GM13977 (cell line): ENCODE measurements around the gene MFAP4.

ENCODE experiments used
- DNase-seq: peaks from one replicate; pipeline ENCODE4 v3.0.0; 2012; ENCODE audit warnings: low spot score
- in situ Hi-C: fragments of 300-500 bp; cut with MboI; formaldehyde crosslinking; loops from one replicate; pipeline ENCODE4 v1.12.0; 2022; ENCODE audit warnings: low sequenced_read_pairs, low pct_unique_long_range_greater_than_20kb, mixed read lengths, inconsistent platforms; ENCODE audit not compliant: unreplicated experiment
- TF ChIP-seq, protein P1 (sequence below): IDR thresholded peaks from 2 replicates; pipeline ENCODE4 v1.5.1; 2012; ENCODE audit warnings: mild to moderate bottlenecking, control low read depth; ENCODE audit not compliant: insufficient read depth; ENCODE audit errors: extremely low read depth, missing control alignments

The MFAP4 gene

DNA sequence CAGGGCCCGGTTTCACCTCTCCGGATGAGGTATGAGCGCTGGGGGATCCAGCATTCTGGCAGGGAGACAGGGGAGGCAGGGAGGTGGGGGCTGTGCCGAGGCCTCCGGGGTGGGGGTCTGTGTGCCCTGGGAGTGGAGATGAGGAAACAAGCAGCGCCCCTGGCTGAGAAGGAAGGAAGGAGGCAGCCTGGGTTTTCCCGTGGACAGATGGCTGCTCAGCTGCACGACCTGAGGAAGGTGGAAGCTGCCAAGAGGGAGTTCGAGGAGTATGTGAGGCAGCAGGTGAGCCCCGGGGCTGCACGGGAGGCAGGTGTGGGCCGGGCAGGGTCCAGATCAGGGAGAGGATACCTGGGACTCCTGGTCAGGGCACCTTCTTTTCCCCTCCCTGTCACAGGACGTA is 28.3 kb upstream of the MFAP4 start:
- TF ChIP-seq, protein P1, sequence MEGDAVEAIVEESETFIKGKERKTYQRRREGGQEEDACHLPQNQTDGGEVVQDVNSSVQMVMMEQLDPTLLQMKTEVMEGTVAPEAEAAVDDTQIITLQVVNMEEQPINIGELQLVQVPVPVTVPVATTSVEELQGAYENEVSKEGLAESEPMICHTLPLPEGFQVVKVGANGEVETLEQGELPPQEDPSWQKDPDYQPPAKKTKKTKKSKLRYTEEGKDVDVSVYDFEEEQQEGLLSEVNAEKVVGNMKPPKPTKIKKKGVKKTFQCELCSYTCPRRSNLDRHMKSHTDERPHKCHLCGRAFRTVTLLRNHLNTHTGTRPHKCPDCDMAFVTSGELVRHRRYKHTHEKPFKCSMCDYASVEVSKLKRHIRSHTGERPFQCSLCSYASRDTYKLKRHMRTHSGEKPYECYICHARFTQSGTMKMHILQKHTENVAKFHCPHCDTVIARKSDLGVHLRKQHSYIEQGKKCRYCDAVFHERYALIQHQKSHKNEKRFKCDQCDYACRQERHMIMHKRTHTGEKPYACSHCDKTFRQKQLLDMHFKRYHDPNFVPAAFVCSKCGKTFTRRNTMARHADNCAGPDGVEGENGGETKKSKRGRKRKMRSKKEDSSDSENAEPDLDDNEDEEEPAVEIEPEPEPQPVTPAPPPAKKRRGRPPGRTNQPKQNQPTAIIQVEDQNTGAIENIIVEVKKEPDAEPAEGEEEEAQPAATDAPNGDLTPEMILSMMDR = no peak
- in situ Hi-C loops = no loop called here
- no peak for DNase-seq

DNA sequence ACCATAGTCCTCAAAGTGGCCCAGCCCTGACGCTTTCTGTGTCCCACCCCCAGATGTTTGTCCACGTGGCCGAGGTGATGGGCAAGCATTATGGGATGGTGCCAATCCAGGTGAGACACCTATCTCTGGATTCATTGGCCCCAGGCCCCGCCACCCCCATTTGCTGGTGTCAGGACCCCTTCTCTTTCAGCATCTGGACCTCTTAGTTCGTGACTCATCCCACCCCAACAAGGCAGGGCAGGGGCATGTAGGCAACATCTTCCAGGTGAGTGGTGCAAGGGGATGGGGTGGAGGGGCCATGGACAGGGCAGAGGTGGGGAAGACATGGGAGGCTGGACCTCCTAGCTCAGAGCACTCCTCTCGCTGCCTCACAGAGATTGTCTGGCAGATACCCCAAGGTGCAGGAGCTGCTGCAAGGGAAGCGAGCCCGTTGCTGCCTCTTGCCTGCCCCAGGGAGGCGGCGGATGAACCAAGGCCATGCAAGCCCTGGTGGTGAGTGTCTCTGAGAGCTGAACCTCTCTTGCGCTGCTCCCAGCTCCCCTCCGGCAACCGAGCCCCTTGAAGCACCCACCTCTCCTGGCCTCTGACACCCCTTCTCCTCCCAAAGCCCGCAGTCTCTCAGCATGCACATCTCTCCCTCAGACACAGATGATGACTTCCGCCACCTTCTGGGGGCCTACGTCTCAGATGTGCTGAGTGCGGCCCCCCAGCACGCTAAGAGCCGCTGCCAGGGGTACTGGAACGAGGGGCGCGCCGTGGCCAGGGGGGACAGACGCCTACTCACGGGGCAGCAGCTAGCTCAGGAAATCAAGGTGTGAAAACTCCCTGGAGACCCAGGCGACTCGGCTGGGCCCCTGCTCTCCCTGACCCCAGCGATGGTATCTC is 27.6 kb upstream of the MFAP4 start:
- in situ Hi-C loops = no loop called here
- TF ChIP-seq, protein P1 = no peak
- no peak for DNase-seq

DNA sequence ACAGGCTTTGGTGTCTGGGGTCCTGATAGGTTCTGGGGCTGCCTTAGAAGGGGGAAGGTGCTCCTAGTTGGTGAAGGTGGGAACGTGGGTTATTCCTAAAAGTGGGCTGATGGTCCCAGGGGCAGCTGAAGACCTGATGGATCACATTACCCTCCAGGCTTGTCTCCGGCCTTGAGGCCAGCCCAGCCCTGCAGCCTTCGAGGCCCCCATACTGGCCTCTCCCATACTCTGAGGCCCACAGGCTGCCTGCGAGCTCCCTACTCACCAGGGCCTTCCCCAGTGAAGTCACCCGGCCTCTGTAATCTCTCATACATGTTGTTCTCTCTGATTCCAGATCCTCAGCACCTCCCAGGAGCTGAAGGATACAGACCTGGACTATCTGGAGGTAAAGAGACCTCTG is 26.8 kb upstream of the MFAP4 start:
- DNase-seq = no peak
- in situ Hi-C loops = no loop called here
- TF ChIP-seq, protein P1 = no peak

DNA sequence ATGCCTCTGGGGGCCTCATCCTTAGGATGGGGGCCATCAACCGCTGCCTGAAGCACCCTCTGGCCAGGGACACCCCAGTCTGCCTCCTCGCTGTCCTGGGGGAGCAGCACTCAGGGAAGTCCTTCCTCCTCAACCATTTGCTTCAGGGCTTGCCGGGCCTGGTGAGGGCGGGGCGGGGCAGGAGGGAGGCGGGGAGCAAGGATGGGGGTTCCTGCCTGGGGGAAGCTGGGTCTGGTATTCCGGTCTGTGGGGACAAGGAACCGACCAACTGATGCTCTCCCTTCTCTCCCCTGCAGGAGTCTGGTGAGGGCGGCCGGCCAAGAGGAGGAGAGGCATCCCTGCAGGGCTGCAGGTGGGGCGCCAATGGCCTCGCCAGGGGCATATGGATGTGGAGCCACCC is 26.0 kb upstream of the MFAP4 start:
- in situ Hi-C loops = no loop called here
- DNase-seq = no peak
- TF ChIP-seq, protein P1 = no peak

DNA sequence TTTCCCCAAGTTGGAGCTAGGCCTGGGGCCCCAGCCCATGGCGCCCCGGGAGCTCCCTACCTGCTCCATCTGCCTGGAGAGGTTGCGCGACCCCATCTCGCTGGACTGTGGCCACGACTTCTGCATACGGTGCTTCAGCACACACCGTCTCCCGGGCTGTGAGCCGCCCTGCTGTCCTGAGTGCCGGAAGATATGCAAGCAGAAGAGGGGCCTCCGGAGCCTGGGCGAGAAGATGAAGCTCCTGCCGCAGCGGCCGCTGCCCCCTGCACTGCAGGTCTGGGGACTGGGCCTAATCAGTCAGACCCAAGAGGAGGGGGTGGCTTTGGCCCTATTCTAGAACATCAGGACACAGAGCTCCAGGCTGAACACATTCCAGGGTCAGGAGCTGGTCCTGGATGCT is 25.5 kb upstream of the MFAP4 start:
- DNase-seq = no peak
- TF ChIP-seq, protein P1 = no peak
- in situ Hi-C loops = no loop called here

DNA sequence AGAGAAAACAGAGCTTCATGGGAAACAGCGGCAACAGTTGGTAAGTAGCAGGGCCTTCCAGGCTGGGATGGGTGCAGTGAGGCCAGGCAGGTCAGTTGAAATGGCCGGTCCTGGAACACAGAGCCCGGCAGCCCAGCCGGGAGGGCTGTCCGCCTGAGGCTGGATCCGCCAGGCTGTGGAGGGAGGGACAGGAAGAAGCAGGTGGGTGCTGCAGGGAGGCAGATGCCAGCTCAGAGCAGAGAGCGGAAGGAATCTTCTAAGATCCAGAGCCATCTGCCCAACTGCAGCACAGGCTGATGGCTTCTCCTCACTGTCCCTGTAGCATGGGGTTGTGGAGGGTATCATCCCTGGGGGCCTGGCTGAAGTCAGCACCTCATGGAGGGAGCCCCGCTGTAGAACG is 24.6 kb upstream of the MFAP4 start:
- TF ChIP-seq, protein P1 = no peak
- no peak for DNase-seq
- in situ Hi-C loops = no loop called here
